ENCODE measurements around the gene PNLIPRP2. TPM values are rescaled to one million over a fixed set of nuclear protein-coding genes. Genes with fewer than 3 reads are reported as not detected.

Gene PNLIPRP2
- total and polyA plus RNA-seq, 2 of the 8 experiments (the other 6 are each of a cell fraction or from before 2014, with no cell fraction given) = 0.11 TPM; not detected in 1

DNA sequence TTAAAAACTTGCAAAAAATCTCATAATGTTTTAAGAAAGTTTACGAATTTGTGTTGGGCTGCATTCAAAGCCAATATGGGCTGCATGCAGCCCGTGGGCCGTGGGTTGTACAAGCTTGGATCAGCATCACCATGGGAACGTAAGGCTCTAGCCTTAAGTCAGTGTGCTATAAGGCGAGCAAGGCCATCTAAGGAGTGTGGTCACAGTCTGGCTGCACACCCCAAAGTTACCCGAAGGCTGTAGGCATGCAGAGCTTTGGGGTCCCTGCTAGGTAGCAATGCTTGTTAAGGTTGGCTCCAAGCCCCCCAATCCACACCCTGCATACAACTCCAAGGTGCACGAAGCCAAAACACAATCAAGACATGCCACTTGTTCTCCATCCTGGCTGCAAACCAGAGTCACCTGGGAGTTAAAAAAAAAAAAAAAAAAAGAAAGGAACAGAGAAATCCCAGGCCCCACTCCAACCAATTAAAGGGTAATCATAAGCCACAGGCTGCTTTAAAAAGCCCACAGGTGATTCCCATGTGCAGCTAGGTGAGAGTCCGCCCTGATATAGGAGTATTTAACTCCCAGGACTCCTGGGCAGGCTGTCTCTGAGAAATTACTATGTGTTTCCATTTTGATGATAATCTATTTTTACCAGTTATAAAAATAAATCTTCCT is 8.5 kb upstream of the PNLIPRP2 start:
- POLR2A ChIA-PET (ENCODE audit: partially characterized antibody) = no interaction called here
- no peak overlapping the region for H3K4me3 ChIP-seq (ENCODE audit: extremely low read depth in 1 of 4, insufficient read depth in 2 of 4, low read depth in 3 of 4, low read length in 4 of 4)
- CTCF ChIA-PET (ENCODE audit: partially characterized antibody) = interaction anchor here (2.5 kb wide), 1 partner anchor 15 kb away, joined by 12 read pairs; no protein-coding TSS in a partner anchor
- no peak for TF ChIP-seq CBX5 (IDR thresholded peaks at IDR 0.05; ENCODE audit: low read depth, low read length)
- no peak for TF ChIP-seq JUN (IDR thresholded peaks at IDR 0.05; ENCODE audit: low read depth, low read length)
- no peak for TF ChIP-seq SIRT6 (IDR thresholded peaks at IDR 0.05; ENCODE audit: low read length)
- TF ChIP-seq TBP (IDR thresholded peaks at IDR 0.05; ENCODE audit: low read depth, low read length) = no peak
- no peak for TF ChIP-seq NANOG (IDR thresholded peaks at IDR 0.05; ENCODE audit: insufficient read depth, low read depth, low read length, poor library complexity, severe bottlenecking)
- TF ChIP-seq NRF1 (IDR thresholded peaks at IDR 0.05; ENCODE audit: low read depth, low read length) = no peak
- TF ChIP-seq TAF1 (IDR thresholded peaks at IDR 0.05; ENCODE audit: low read depth, low read length) = no peak
- TF ChIP-seq JUND (IDR thresholded peaks at IDR 0.05; ENCODE audit: low read length) = no peak
- TF ChIP-seq SRF (IDR thresholded peaks at IDR 0.05; ENCODE audit: low read depth, low read length) = no peak
- no peak for TF ChIP-seq KDM4A (IDR thresholded peaks at IDR 0.05; ENCODE audit: low read depth, low read length, severe bottlenecking)
- TF ChIP-seq BCL11A (IDR thresholded peaks at IDR 0.05; ENCODE audit: low read depth in 2 of 2, low read length in 2 of 2) = no peak
- TF ChIP-seq, protein P1, sequence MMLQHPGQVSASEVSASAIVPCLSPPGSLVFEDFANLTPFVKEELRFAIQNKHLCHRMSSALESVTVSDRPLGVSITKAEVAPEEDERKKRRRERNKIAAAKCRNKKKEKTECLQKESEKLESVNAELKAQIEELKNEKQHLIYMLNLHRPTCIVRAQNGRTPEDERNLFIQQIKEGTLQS (IDR thresholded peaks at IDR 0.05; ENCODE audit: insufficient read depth, low read depth, low read length) = no peak
- no peak for TF ChIP-seq MAFK (IDR thresholded peaks at IDR 0.05; ENCODE audit: low read depth, low read length)

More for the DNA sequence above, 8.5 kb upstream of the PNLIPRP2 start:
- H4K8ac ChIP-seq (ENCODE audit: extremely low read depth, insufficient read depth, low read length) = no peak overlapping the region
- H2BK15ac ChIP-seq (ENCODE audit: low read length) = 0 out of 2 replicates have a peak overlapping the region, but pooled peaks have one; percentile 61
- H3K4me2 ChIP-seq (ENCODE audit: insufficient read depth in 1 of 2, low read depth in 2 of 2, low read length in 2 of 2) = no peak overlapping the region
- no peak overlapping the region for H3K14ac ChIP-seq (ENCODE audit: insufficient read length)
- H4K20me1 ChIP-seq (replicated peaks in 1 of 2; ENCODE audit: control insufficient read depth in 1 of 2, insufficient read depth in 2 of 2, low read length in 2 of 2) = no peaks in the 10 kb centered on the region
- H2AK5ac ChIP-seq (ENCODE audit: low read depth, low read length) = no peak overlapping the region
- DNase-seq (ENCODE audit: low read depth in 1 of 2, low spot score in 2 of 2) = no peak
- FAIRE-seq = no peak
- no peak overlapping the region for H3K4ac ChIP-seq (replicated peaks; ENCODE audit: insufficient read length, low read depth, low read length)
- H3K4me1 ChIP-seq (replicated peaks in 1 of 4; ENCODE audit: control insufficient read depth in 3 of 4, insufficient read depth in 4 of 4, low read length in 3 of 4) = peaks cover 0 to 9% (median 3%) of the 10 kb centered on the region in 4 experiments; a peak in 4 of 7 replicates
- H3K9ac ChIP-seq (replicated peaks in 1 of 4; ENCODE audit: extremely low read depth in 1 of 4, low read depth in 3 of 4, low read length in 3 of 4) = no peak overlapping the region
- H3K27me3 ChIP-seq (replicated peaks in 1 of 4; ENCODE audit: control insufficient read depth in 3 of 4, extremely low read depth in 1 of 4, insufficient read depth in 3 of 4, low read length in 3 of 4) = peaks cover 0 to 12% (median 10%) of the 10 kb centered on the region in 4 experiments; a peak in 5 of 7 replicates
- no peak overlapping the region for H3K56ac ChIP-seq (replicated peaks; ENCODE audit: insufficient read length, low read depth, low read length)
- no peak overlapping the region for H2BK120ac ChIP-seq (replicated peaks; ENCODE audit: low read depth, low read length)
- WGBS, 2 experiments (ENCODE audit: extremely low coverage in 1 of 2, insufficient coverage in 1 of 2, insufficient read length in 1 of 2, insufficient replicate concordance in 2 of 2, low coverage in 1 of 2, low lambda C conversion rate in 2 of 2, missing lambda C conversion rate in 1 of 2) = 94% methylated on average over 8 of the region's 8 CpGs; no CpG with 5 or more reads in 1 of the 2 experiments
- H3K23ac ChIP-seq (ENCODE audit: insufficient read length) = no peak overlapping the region
- H3K9me3 ChIP-seq (ENCODE audit: insufficient read depth in 2 of 2, low read depth in 1 of 2, low read length in 1 of 2) = peaks cover 3 to 4% of the 10 kb centered on the region in 2 experiments; a peak in 2 of 4 replicates
- H3K27ac ChIP-seq (ENCODE audit: low read depth, low read length) = no peak overlapping the region
- no peaks in the 10 kb centered on the region for H3K36me3 ChIP-seq (ENCODE audit: control insufficient read depth in 2 of 4, insufficient read depth in 4 of 4, low read length in 3 of 4)
- no peaks in the 10 kb centered on the region; the same call in 1 of the 2 replicates for H3K23me2 ChIP-seq (ENCODE audit: low read depth, low read length)
- H2AFZ ChIP-seq (ENCODE audit: low read length) = no peak overlapping the region
- no peak overlapping the region for H2BK5ac ChIP-seq (ENCODE audit: low read depth, low read length)
- no peak overlapping the region for H3K18ac ChIP-seq (ENCODE audit: extremely low read depth, low read length)
- no peak overlapping the region for H2BK20ac ChIP-seq (ENCODE audit: low read length)
- no peaks in the 10 kb centered on the region for H3K79me2 ChIP-seq (ENCODE audit: control insufficient read depth in 1 of 2, insufficient read depth in 2 of 2, low read length in 2 of 2)
- H2BK12ac ChIP-seq (ENCODE audit: low read depth, low read length) = no peak overlapping the region
- H4K91ac ChIP-seq (replicated peaks; ENCODE audit: insufficient read length, low read length) = no peak overlapping the region
- H4K5ac ChIP-seq (ENCODE audit: insufficient read length, low read depth, low read length) = no peak overlapping the region
- H3K79me1 ChIP-seq (ENCODE audit: low read depth, low read length) = no peaks in the 10 kb centered on the region
